Colonic mucosa (tissue), 4 donors: ENCODE measurements around the gene ARHGAP9. TPM values are rescaled to one million over a fixed set of nuclear protein-coding genes. Genes with fewer than 3 reads are reported as not detected.

Experiments used
- DNase-seq: peaks from one replicate; pipeline ENCODE4 v3.0.0-alpha.2; 2020
- H3K27ac ChIP-seq: fragments of 200-600 bp; one replicate; pipeline ENCODE4 v1.8.0; 2021
- H3K27me3 ChIP-seq: fragments of 200-600 bp; one replicate; pipeline ENCODE4 v1.8.0; 2021
- H3K36me3 ChIP-seq: fragments of 200-600 bp; one replicate; pipeline ENCODE4 v1.8.0; 2021
- H3K4me1 ChIP-seq: fragments of 200-600 bp; one replicate; pipeline ENCODE4 v1.8.0; 2021; ENCODE audit warnings: mild to moderate bottlenecking
- H3K4me3 ChIP-seq: fragments of 200-600 bp; one replicate; pipeline ENCODE4 v1.8.0; 2021
- H3K9ac ChIP-seq, 2 donors: one replicate each; pipeline ENCODE4 v1.7.0; 2013; ENCODE audit warnings: control low read depth in 2 of 2, low read depth in 2 of 2, low read length in 2 of 2
- H3K9me3 ChIP-seq: fragments of 200-600 bp; one replicate; pipeline ENCODE4 v1.8.0; 2021
- intact Hi-C: fragments of 100-400 bp; cut with DNase I; formaldehyde crosslinking; loops from one replicate; pipeline ENCODE4 v1.14.1; 2022
- total RNA-seq, 2 donors: library from RNA; stranded (reverse); fragmentation: NEBNext Ultra II Directional in 1 of 2; extraction: Animal tissue kit (Norgen Biotek cat#: 25700) in 1 of 2; gene quantifications; one replicate each; pipeline ENCODE4 v1.2.1, GENCODE V29; 2021
- TF ChIP-seq, protein P1 (sequence below): fragments of 200-600 bp; IDR thresholded peaks from one replicate; pipeline ENCODE4 v1.8.0; 2022; ENCODE audit warnings: antibody characterized with exemption, mild to moderate bottlenecking
- donor health status: healthy.
- donor health status: DM: no; HTN: no; CAD: no.
- donor health status: DM: no; HTN: no; CAD: no.

ARHGAP9 gene
- total RNA-seq, 2 donors from 2014 or later = 5.5 to 6.5 TPM

DNA sequence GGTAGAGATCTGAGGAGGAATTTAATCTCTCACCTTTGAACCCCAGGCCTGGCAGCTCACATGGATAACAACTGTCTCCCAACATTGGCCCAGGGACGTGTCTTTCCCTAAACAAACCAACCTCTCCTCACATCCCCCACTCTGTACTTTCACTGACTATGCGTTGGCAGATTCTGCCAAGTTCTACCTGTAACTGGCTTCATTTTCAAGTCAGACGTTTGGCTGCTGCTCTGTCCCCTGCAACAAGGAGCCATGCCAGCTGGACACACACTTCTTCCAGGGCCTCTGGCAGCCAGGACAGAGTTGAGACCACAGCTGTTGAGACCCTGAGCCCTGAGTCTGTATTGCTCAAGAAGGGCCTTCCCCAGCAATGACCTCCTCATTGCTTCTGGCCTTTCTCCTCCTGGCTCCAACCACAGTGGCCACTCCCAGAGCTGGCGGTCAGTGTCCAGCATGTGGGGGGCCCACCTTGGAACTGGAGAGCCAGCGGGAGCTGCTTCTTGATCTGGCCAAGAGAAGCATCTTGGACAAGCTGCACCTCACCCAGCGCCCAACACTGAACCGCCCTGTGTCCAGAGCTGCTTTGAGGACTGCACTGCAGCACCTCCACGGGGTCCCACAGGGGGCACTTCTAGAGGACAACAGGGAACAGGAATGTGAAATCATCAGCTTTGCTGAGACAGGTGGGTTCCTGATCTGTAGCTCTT lies 45.0 kb downstream of the ARHGAP9 start, which contains the start of gene INHBC:
Gene INHBC (plus strand): TSS at position 268 of the 707 bp plus-strand sequence. CDS start 103 bp downstream, at position 371.
- intact Hi-C loops = no loop called here
- no peaks in the 10 kb centered on the region for H3K27me3 ChIP-seq
- H3K9ac ChIP-seq = no peak within 1 kb of the TSS
- TF ChIP-seq, protein P1, sequence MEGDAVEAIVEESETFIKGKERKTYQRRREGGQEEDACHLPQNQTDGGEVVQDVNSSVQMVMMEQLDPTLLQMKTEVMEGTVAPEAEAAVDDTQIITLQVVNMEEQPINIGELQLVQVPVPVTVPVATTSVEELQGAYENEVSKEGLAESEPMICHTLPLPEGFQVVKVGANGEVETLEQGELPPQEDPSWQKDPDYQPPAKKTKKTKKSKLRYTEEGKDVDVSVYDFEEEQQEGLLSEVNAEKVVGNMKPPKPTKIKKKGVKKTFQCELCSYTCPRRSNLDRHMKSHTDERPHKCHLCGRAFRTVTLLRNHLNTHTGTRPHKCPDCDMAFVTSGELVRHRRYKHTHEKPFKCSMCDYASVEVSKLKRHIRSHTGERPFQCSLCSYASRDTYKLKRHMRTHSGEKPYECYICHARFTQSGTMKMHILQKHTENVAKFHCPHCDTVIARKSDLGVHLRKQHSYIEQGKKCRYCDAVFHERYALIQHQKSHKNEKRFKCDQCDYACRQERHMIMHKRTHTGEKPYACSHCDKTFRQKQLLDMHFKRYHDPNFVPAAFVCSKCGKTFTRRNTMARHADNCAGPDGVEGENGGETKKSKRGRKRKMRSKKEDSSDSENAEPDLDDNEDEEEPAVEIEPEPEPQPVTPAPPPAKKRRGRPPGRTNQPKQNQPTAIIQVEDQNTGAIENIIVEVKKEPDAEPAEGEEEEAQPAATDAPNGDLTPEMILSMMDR = no peak
- H3K9me3 ChIP-seq = no peaks in the 10 kb centered on the region
- no peaks in the 10 kb centered on the region for H3K4me1 ChIP-seq
- H3K27ac ChIP-seq = no peak within 1 kb of the TSS
- no peak for DNase-seq
- H3K36me3 ChIP-seq = no peaks in the 10 kb centered on the region
- no peak within 1 kb of the TSS for H3K4me3 ChIP-seq

DNA sequence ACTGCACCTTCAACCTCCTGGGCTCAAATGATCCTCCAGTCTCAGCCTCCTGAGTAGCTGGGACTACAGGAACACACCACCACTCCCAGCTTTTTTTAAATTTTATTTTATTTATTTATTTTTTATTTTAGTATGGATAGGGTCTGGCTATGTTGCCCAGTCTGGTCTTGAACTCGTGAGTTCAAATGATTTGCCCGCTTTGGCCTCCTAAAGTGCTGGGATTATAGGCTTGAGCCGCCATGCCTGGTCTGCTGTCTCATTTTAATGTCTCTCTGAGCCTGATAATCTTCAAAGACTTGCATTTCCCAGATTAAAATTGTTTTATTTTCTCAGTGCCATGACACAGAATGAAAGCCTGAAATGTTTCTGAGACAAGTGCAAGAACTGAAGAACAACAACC lies 46.3 kb downstream of the ARHGAP9 start:
- no peak for DNase-seq
- no peaks in the 10 kb centered on the region for H3K9me3 ChIP-seq
- no peaks in the 10 kb centered on the region for H3K36me3 ChIP-seq
- H3K27me3 ChIP-seq = no peaks in the 10 kb centered on the region
- H3K9ac ChIP-seq = no peak overlapping the region
- no peaks in the 10 kb centered on the region for H3K4me1 ChIP-seq
- no peak overlapping the region for H3K27ac ChIP-seq
- TF ChIP-seq, protein P1 = no peak
- no peak overlapping the region for H3K4me3 ChIP-seq
- intact Hi-C loops = no loop called here

DNA sequence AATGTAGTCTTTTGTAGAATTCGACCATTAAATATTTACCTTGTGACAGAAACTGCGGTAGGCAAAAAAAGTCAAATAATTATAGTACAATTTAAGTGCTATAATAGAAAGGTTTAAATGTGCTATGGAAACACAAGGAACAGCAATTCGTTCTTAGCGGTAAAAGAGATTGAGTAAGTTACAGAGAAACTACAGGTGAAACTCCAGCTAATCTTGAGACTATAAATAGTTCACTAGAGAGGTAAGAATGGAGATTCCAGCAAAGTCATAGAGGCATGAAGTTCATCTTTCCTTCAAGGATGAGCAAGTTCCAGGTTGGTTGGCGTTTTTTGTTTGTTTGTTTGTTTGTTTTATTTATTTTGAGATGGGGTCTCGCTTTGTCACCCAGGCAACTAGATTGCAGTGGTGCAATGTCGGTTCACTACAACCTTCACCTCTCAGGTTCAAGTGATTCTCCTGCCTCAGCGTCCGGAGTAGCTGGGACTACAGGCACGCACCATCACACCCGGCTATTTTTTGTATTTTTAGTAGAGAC lies 47.9 kb downstream of the ARHGAP9 start:
- TF ChIP-seq, protein P1 = no peak
- H3K27me3 ChIP-seq = no peaks in the 10 kb centered on the region
- H3K9me3 ChIP-seq = no peaks in the 10 kb centered on the region
- peak overlapping the region; percentile 61 for H3K4me3 ChIP-seq
- peak overlapping the region; percentile 89 for H3K27ac ChIP-seq
- intact Hi-C loops = no loop called here
- H3K9ac ChIP-seq = peak overlapping the region in 1 of 2 donors; percentile 61
- no peak for DNase-seq
- no peaks in the 10 kb centered on the region for H3K36me3 ChIP-seq
- H3K4me1 ChIP-seq = no peaks in the 10 kb centered on the region

DNA sequence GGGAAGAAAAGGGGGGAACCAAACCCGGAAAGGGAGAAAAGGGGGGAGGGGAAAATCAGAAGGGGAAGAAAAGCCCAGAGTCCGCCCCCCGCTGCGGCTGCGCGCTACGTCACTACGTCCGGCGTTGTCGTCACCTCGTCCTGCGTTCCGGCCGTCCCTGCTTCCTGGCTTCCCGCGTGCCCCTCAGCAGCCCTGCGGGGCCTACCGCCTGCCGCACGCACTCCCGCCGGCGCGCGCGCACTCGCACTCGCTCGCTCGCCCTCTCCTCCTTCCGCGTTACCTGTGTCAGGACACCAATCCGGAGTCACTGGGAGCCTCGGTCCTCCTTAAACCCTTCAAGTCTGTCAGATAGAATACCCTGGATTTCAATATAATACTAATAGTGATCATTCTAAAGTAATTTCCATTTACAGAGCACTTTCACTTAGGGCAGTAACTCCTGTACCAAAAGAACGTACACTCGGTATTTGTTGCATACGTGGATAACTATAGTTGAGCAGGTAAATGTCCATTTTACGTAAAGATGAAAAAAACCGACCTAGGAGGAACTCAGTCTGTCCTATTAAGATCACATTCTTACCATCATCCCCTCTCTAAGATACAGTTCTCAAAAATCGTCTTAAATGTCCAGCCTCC lies 48.6 kb downstream of the ARHGAP9 start, which contains the start of gene R3HDM2:
Gene R3HDM2 (minus strand): TSS at position 113 of the 636 bp plus-strand sequence. CDS start 120,615 bp downstream, outside the sequence.
- DNase-seq = peak; percentile 96
- H3K9me3 ChIP-seq = no peaks in the 10 kb centered on the region
- peak within 1 kb of the TSS; percentile 89 for H3K27ac ChIP-seq
- H3K4me3 ChIP-seq = peak within 1 kb of the TSS; percentile 61
- peak within 1 kb of the TSS; percentile 71 to 81 for H3K9ac ChIP-seq
- H3K4me1 ChIP-seq = no peaks in the 10 kb centered on the region
- H3K36me3 ChIP-seq = no peaks in the 10 kb centered on the region
- no peaks in the 10 kb centered on the region for H3K27me3 ChIP-seq
- TF ChIP-seq, protein P1 = no peak
- intact Hi-C loops = no loop called here

DNA sequence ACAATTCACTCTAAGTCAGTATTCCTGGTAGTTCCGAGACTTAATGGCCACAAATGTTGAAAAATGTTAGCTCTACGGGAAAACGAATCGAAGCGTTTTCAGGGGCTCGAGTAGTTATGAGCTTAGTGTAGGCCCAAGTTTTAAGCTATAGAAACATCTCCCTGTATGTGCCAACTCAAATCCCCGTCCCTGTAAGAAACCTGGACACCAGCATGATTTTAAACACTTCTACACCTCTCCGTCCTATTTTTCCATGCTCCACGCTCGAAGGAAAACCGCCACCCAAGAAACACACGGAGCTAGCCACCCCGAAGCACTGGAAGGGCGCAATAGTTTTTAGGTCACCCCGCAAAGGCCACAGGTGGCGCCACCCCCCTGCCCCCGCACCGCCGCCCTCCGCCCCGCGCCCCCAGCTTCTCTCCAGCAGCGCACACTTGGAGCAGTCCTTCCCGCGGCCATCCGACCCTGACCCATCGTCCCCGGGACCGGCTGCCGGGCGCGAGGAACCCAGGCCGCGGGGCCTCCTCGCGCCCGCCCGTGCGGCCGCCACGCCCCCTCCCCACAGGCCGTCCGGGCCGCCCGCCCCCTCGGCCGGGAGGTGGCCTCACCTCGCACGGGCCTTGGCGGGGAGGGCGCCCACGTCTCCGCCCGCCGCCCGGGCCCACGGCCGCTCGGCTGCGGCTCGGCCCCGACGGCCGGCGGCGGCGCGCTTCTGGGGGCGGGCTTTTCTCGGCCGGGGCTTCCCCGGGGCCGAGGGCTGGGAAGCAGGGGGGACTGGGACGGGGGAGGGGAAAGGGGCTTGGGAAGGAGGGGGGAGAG lies 49.3 kb downstream of the ARHGAP9 start:
- Histone ChIP-seq H3K4me3 (peak overlapping the region; percentile 61), H3K9me3 (no peaks in the 10 kb centered on the region), H3K36me3 (no peaks in the 10 kb centered on the region), H3K27ac (peak overlapping the region; percentile 89), H3K27me3 (no peaks in the 10 kb centered on the region), H3K4me1 (no peaks in the 10 kb centered on the region), H3K9ac (peak overlapping the region; percentile 71 to 81)
- DNase-seq = peak; percentile 47
- TF ChIP-seq, protein P1 = no peak
- intact Hi-C loops = no loop called here
